NB4 (cell line): ENCODE measurements around the gene GLRA2.

Source experiments
- DNase-seq: peaks from one replicate; pipeline ENCODE4 v3.0.0; 2010; ENCODE audit warnings: low read depth
- H3K4me3 ChIP-seq: one replicate; pipeline ENCODE4 v1.5.1; 2011; ENCODE audit warnings: mild to moderate bottlenecking, low read depth, low read length, moderate library complexity
- MYC ChIP-seq: IDR thresholded peaks from 2 replicates; pipeline ENCODE4 v1.6.1; 2011; ENCODE audit warnings: low read depth, low read length
- POLR2A ChIP-seq: IDR thresholded peaks from 2 replicates; pipeline ENCODE4 v1.6.1; 2011; ENCODE audit warnings: mild to moderate bottlenecking; ENCODE audit not compliant: insufficient read length; ENCODE audit errors: extremely low read depth
- TF ChIP-seq, protein P1 (sequence below): IDR thresholded peaks from 2 replicates; pipeline ENCODE4 v1.6.1; 2011; ENCODE audit warnings: low read depth, low read length
- TF ChIP-seq, protein P2 (sequence below): IDR thresholded peaks from one replicate; pipeline ENCODE4 v1.5.1; 2012; ENCODE audit warnings: low read depth, low read length

The GLRA2 gene

GRCh38 chrX:14501327-14501726, 28.0 kb upstream of the GLRA2 start:
- DNase-seq: no peak
- TF ChIP-seq MYC (no peak), POLR2A (no peak)
- TF ChIP-seq, protein P1, sequence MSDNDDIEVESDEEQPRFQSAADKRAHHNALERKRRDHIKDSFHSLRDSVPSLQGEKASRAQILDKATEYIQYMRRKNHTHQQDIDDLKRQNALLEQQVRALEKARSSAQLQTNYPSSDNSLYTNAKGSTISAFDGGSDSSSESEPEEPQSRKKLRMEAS: no peak
- TF ChIP-seq, protein P2, sequence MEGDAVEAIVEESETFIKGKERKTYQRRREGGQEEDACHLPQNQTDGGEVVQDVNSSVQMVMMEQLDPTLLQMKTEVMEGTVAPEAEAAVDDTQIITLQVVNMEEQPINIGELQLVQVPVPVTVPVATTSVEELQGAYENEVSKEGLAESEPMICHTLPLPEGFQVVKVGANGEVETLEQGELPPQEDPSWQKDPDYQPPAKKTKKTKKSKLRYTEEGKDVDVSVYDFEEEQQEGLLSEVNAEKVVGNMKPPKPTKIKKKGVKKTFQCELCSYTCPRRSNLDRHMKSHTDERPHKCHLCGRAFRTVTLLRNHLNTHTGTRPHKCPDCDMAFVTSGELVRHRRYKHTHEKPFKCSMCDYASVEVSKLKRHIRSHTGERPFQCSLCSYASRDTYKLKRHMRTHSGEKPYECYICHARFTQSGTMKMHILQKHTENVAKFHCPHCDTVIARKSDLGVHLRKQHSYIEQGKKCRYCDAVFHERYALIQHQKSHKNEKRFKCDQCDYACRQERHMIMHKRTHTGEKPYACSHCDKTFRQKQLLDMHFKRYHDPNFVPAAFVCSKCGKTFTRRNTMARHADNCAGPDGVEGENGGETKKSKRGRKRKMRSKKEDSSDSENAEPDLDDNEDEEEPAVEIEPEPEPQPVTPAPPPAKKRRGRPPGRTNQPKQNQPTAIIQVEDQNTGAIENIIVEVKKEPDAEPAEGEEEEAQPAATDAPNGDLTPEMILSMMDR: no peak
- H3K4me3 ChIP-seq: no peak overlapping the region

DNA sequence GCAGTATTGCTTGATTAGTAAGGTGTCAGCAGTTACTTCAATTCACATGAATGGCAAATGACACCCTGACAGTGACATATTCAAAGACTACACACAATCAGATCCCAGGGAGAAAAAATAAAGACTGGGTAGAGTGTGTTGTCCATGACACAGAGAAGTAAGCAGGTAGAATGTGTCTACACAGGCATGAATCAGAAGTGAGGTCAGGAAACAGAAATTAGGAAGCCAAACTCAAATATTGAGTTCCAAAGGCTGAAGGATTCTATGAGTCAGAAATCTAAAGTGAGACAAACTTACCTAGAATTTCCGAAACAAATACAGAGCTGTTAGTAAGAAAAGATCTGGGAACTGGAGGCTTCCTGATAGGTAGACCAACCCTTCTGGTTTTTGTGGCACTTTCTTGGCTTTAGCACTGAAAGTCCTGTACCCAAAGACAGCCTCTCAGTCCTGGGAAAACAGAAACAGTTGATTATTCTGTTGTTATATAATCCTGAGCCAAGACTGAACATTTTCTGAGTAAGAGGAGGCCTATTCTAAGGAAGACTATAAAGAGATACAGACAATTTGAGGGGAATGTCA, 24.3 kb upstream of the GLRA2 start:
- no peak for DNase-seq
- H3K4me3 ChIP-seq: no peak overlapping the region
- TF ChIP-seq POLR2A (no peak), MYC (no peak)
- TF ChIP-seq, protein P2: no peak
- TF ChIP-seq, protein P1: no peak

DNA sequence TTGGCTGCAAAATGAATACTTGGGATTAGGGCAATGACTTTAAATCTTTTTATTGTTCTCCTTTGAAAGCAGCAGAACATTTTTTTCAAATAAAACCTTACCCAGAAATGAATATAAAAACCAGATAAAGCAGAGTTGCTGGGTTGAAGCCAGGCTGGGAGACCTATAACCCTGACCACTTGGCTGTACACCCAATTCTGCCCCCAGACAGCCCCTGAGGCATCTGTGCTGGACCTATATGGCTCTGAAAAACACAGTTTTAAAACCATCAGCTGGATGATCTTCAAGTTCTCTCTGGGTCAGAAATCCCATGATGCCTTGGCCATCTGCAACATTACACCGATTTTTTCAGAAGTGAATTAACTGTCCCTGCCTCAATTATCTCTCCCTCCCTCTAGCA, 23.7 kb upstream of the GLRA2 start:
- no peak overlapping the region for H3K4me3 ChIP-seq
- TF ChIP-seq POLR2A: no peak
- TF ChIP-seq, protein P1: no peak
- TF ChIP-seq, protein P2: no peak
- no peak for TF ChIP-seq MYC
- no peak for DNase-seq

DNA sequence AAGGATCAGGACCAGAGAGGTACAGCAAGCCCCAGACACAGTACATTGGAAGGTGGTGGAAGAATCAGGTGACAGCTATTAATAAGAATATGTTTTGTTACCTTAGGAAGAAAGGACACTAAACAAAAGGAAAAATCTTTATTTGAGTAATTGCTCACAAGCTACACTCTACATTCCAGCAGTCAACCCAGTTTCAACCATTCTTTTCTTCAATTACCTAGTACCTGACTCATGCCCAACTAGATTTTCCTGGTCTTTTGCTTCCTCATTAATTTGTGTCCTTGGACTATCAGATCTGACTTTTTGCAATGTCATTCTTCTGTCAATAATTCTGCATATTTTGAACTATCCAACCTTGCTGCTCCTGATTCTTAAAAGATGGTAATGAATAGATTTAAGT, 22.5 kb upstream of the GLRA2 start:
- TF ChIP-seq POLR2A (no peak), MYC (no peak)
- TF ChIP-seq, protein P1: no peak
- TF ChIP-seq, protein P2: no peak
- DNase-seq: no peak
- H3K4me3 ChIP-seq: no peak overlapping the region

GRCh38 chrX:14508025-14508690, 21.2 kb upstream of the GLRA2 start:
- TF ChIP-seq MYC (no peak), POLR2A (no peak)
- TF ChIP-seq, protein P1: no peak
- TF ChIP-seq, protein P2: no peak
- no peak overlapping the region for H3K4me3 ChIP-seq
- no peak for DNase-seq
